Panc1 (cell line): ENCODE data around the gene LGALS4. TPM values are rescaled to one million over a fixed set of nuclear protein-coding genes. Genes with fewer than 3 reads are reported as not detected.
A peak's percentile ranks its signal among the peaks of the same experiment; 100 is the strongest.

Experiments used
- ATAC-seq: fragments of 200-7000 bp; cut with Tn5 transposase; 2 replicates; pipeline ENCODE4 v1.9.1; 2020; ENCODE audit warnings: mild to moderate bottlenecking, moderate library complexity
- BruUV-seq: library from RNA; stranded (reverse); fragments of 400-500 nt; replicated peaks from 2 replicates; lab custom pipeline; 2021; lab: Mats Ljungman, UMichigan
- CTCF ChIA-PET: fragments of 300-600 bp; sonication (Branson Sonifier 250); formaldehyde crosslinking; loops from one replicate; lab custom pipeline; 2022; ENCODE audit warnings: antibody characterized with exemption; lab: Charles Lee
- POLR2A ChIA-PET: fragments of 300-600 bp; sonication (Branson Sonifier 250); formaldehyde crosslinking; loops from one replicate; lab custom pipeline; 2022; ENCODE audit warnings: antibody characterized with exemption; lab: Charles Lee
- DNase-seq: peaks from one replicate; pipeline ENCODE4 v3.0.0-alpha.2; 2010; ENCODE audit warnings: low read depth, low spot score
- H3K27ac ChIP-seq: 2 replicates; pipeline ENCODE4 v1.5.1; 2011; ENCODE audit warnings: mild to moderate bottlenecking, low read length, inconsistent platforms
- H3K27me3 ChIP-seq: fragments of 200-500 bp; sonication (Bioruptor generic); 2 replicates; pipeline ENCODE4 v1.6.0; 2014; ENCODE audit warnings: low read length, inconsistent platforms; ENCODE audit not compliant: control insufficient read depth, insufficient read depth
- H3K36me3 ChIP-seq: fragments of 200-500 bp; sonication (Bioruptor generic); 2 replicates; pipeline ENCODE4 v1.5.1; 2014; ENCODE audit warnings: inconsistent platforms, mild to moderate bottlenecking, low read length, moderate library complexity; ENCODE audit not compliant: control insufficient read depth, insufficient read depth
- H3K4me1 ChIP-seq: 2 replicates; pipeline ENCODE4 v1.5.1; 2011; ENCODE audit warnings: inconsistent platforms, mild to moderate bottlenecking, low read length, moderate library complexity; ENCODE audit not compliant: control insufficient read depth, insufficient read depth
- H3K4me3 ChIP-seq, 2 experiments: 2 replicates each; pipeline ENCODE4 v1.5.1; 2011 to 2012; ENCODE audit warnings: low read depth in 2 of 2, low read length in 2 of 2, mild to moderate bottlenecking in 2 of 2, inconsistent platforms in 1 of 2, moderate library complexity in 1 of 2
- H3K9me3 ChIP-seq: fragments of 200-500 bp; sonication (Bioruptor generic); 2 replicates; pipeline ENCODE4 v1.5.1; 2014; ENCODE audit warnings: low read depth, mild to moderate bottlenecking, inconsistent platforms, low read length, moderate library complexity; ENCODE audit not compliant: control insufficient read depth, insufficient read depth
- POLR2AphosphoS5 ChIP-seq: IDR thresholded peaks from 2 replicates; pipeline ENCODE4 v1.6.1; 2012; ENCODE audit warnings: mild to moderate bottlenecking, low read depth, low read length, moderate library complexity
- SIN3A ChIP-seq: IDR thresholded peaks from 2 replicates; pipeline ENCODE4 v1.6.1; 2012; ENCODE audit warnings: low read depth, mild to moderate bottlenecking, low read length, moderate library complexity, borderline replicate concordance; ENCODE audit not compliant: insufficient read depth
- TCF7L2 ChIP-seq: IDR thresholded peaks from 2 replicates; pipeline ENCODE4 v1.6.1; 2011; ENCODE audit warnings: mild to moderate bottlenecking, low read depth, low read length, inconsistent platforms
- in situ Hi-C: cut with HindIII; loops from 2 replicates; pipeline ENCODE4 v1.10.0; 2016; ENCODE audit warnings: low sequenced_read_pairs, low pct_unique_long_range_greater_than_20kb
- intact Hi-C: fragments of 100-400 bp; cut with micrococcal nuclease; formaldehyde crosslinking; loops from one replicate; pipeline ENCODE4 v1.10.0; 2022; ENCODE audit not compliant: unreplicated experiment
- total RNA-seq: library from RNA; stranded (reverse); gene quantifications from one replicate; pipeline ENCODE4 v1.2.1, GENCODE V29; 2021; ENCODE audit not compliant: unreplicated experiment
- TF ChIP-seq, protein P1 (sequence below): fragments of 450-650 bp; IDR thresholded peaks from 2 replicates; pipeline ENCODE4 v1.5.1; 2017; ENCODE audit warnings: mild to moderate bottlenecking
- TF ChIP-seq, protein P2 (sequence below), 2 experiments: IDR thresholded peaks; 2 replicates each; pipeline ENCODE4 v1.6.1; 2011 to 2012; ENCODE audit warnings: low read depth in 2 of 2, control low read depth in 1 of 2, low read length in 1 of 2, mild to moderate bottlenecking in 1 of 2, moderate library complexity in 1 of 2; ENCODE audit not compliant: insufficient read depth in 1 of 2

Gene LGALS4
- total RNA-seq, 1 experiment from 2014 or later = 3.9 TPM

DNA sequence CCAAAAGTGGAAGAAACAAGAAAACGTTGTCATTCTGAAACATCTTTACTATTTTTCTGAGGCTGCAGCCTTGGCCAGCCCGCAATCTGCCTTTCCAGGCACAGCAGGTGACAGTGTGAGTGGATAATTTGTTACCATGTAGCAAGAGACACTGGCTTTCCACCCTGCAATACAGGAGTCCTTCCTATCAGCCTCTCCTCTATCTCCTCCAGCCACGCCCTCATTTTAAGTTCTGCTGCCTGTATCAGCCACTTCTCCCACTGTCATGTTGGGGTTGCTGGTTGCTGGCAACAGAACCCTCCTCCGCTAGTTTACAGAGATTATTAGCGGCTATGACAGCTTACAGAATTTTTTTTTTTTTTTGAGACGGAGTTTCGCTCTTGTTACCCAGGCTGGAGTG lies 31.7 kb downstream of the LGALS4 start:
- POLR2A ChIA-PET = interaction anchor here (0.6 kb wide), 2 partner anchors 128 to 655 kb away, joined by 3 to 7 read pairs; partner anchors contain the start of gene RPS16
- BruUV-seq = no TSS peak
- DNase-seq (no peak), ATAC-seq (peak; percentile 37; the same call in 1 of the 2 replicates)
- TF ChIP-seq POLR2AphosphoS5 (no peak), SIN3A (no peak), TCF7L2 (no peak)
- TF ChIP-seq, protein P1, sequence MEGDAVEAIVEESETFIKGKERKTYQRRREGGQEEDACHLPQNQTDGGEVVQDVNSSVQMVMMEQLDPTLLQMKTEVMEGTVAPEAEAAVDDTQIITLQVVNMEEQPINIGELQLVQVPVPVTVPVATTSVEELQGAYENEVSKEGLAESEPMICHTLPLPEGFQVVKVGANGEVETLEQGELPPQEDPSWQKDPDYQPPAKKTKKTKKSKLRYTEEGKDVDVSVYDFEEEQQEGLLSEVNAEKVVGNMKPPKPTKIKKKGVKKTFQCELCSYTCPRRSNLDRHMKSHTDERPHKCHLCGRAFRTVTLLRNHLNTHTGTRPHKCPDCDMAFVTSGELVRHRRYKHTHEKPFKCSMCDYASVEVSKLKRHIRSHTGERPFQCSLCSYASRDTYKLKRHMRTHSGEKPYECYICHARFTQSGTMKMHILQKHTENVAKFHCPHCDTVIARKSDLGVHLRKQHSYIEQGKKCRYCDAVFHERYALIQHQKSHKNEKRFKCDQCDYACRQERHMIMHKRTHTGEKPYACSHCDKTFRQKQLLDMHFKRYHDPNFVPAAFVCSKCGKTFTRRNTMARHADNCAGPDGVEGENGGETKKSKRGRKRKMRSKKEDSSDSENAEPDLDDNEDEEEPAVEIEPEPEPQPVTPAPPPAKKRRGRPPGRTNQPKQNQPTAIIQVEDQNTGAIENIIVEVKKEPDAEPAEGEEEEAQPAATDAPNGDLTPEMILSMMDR = no peak
- TF ChIP-seq, protein P2, sequence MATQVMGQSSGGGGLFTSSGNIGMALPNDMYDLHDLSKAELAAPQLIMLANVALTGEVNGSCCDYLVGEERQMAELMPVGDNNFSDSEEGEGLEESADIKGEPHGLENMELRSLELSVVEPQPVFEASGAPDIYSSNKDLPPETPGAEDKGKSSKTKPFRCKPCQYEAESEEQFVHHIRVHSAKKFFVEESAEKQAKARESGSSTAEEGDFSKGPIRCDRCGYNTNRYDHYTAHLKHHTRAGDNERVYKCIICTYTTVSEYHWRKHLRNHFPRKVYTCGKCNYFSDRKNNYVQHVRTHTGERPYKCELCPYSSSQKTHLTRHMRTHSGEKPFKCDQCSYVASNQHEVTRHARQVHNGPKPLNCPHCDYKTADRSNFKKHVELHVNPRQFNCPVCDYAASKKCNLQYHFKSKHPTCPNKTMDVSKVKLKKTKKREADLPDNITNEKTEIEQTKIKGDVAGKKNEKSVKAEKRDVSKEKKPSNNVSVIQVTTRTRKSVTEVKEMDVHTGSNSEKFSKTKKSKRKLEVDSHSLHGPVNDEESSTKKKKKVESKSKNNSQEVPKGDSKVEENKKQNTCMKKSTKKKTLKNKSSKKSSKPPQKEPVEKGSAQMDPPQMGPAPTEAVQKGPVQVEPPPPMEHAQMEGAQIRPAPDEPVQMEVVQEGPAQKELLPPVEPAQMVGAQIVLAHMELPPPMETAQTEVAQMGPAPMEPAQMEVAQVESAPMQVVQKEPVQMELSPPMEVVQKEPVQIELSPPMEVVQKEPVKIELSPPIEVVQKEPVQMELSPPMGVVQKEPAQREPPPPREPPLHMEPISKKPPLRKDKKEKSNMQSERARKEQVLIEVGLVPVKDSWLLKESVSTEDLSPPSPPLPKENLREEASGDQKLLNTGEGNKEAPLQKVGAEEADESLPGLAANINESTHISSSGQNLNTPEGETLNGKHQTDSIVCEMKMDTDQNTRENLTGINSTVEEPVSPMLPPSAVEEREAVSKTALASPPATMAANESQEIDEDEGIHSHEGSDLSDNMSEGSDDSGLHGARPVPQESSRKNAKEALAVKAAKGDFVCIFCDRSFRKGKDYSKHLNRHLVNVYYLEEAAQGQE (IDR thresholded peaks at IDR 0.05; ENCODE audit: insufficient read depth in 1 of 2, low read depth in 2 of 2, low read length in 1 of 2) = no peak
- no peaks in the 10 kb centered on the region for H3K27me3 ChIP-seq
- no peak overlapping the region for H3K27ac ChIP-seq
- H3K4me1 ChIP-seq = no peaks in the 10 kb centered on the region
- intact Hi-C loops = no loop called here
- no peaks in the 10 kb centered on the region for H3K9me3 ChIP-seq
- in situ Hi-C loops = loop anchor here (25.0 kb wide), 1 partner anchor 1006 kb away; the partner anchor contains the start of gene LEUTX
- H3K4me3 ChIP-seq = no peak overlapping the region
- H3K36me3 ChIP-seq = no peaks in the 10 kb centered on the region
- CTCF ChIA-PET = interaction anchor here (0.5 to 0.7 kb wide), 3 partner anchors 31 to 274 kb away, joined by 3 to 4 read pairs (median 3); no protein-coding TSS in a partner anchor

DNA sequence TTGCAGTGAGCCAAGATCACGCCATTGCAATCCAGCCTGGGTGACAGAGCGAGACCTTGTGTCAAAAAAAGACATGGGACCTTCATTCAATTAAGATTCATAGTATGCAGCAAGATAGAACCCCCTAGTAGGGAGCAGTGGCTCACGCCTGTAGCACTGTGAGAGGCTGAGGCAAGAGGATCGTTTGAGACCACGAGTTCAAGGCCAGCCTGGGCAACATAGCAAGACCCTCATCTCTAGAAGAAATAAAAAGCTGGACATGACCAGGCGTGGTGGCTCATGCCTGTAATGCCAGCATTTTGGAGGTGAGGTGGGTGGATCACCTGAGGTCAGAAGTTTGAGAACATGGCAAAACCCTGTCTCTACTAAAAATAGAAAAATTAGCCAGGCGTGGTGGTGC lies 32.3 kb downstream of the LGALS4 start:
- intact Hi-C loops (no loop called here), in situ Hi-C loops (loop anchor here (25.0 kb wide), 1 partner anchor 1007 kb away; the partner anchor contains the start of gene LEUTX)
- CTCF ChIA-PET = no interaction called here

More for the DNA sequence above, 32.3 kb downstream of the LGALS4 start:
- Histone ChIP-seq H3K27ac (no peak overlapping the region), H3K36me3 (no peaks in the 10 kb centered on the region), H3K27me3 (no peaks in the 10 kb centered on the region), H3K9me3 (no peaks in the 10 kb centered on the region), H3K4me3 (no peak overlapping the region), H3K4me1 (no peaks in the 10 kb centered on the region)
- no peak for DNase-seq
- TF ChIP-seq, protein P2 (IDR thresholded peaks at IDR 0.05; ENCODE audit: insufficient read depth in 1 of 2, low read depth in 2 of 2, low read length in 1 of 2) = no peak
- TF ChIP-seq, protein P1 = no peak
- TF ChIP-seq POLR2AphosphoS5 (no peak), SIN3A (no peak), TCF7L2 (no peak)
- no peak for ATAC-seq
- BruUV-seq = no TSS peak
- POLR2A ChIA-PET = no interaction called here
